ENCODE results near the gene ARHGEF1.
"Not testable (repeated sequence)": the region's sequence is repeated elsewhere in the genome, so short reads cannot be mapped to it uniquely, and the experiment has no call there.

The ARHGEF1 gene

GRCh38 chr19:41906271-41906670 lies 23.3 kb downstream of the ARHGEF1 start:
- no peak for DNase-seq

GRCh38 chr19:41906916-41907680 lies 24.1 kb downstream of the ARHGEF1 start:
- DNase-seq, result no peak

GRCh38 chr19:41907994-41908615 lies 25.1 kb downstream of the ARHGEF1 start:
- DNase-seq, result no peak

- DNase-seq, result no peak
Observed at GRCh38 chr19:41908724-41909464, 25.9 kb downstream of the ARHGEF1 start.

GRCh38 chr19:41909706-41910105 lies 26.7 kb downstream of the ARHGEF1 start:
- no peak for DNase-seq

- no peak for DNase-seq
Observed at GRCh38 chr19:41910240-41910991, 27.4 kb downstream of the ARHGEF1 start.

GRCh38 chr19:41910992-41911888 lies 28.3 kb downstream of the ARHGEF1 start:
- DNase-seq, result no peak

- DNase-seq, result no peak
Observed at GRCh38 chr19:41911889-41912731, 29.1 kb downstream of the ARHGEF1 start.

GRCh38 chr19:41912899-41913537 lies 30.0 kb downstream of the ARHGEF1 start:
- DNase-seq, result no peak

- no peak for DNase-seq
Observed at GRCh38 chr19:41913538-41914423, 30.8 kb downstream of the ARHGEF1 start.

GRCh38 chr19:41914424-41914834 lies 31.4 kb downstream of the ARHGEF1 start:
- DNase-seq, result not testable (repeated sequence)

- DNase-seq, result no peak
Observed at GRCh38 chr19:41915021-41915775, 32.2 kb downstream of the ARHGEF1 start.

- DNase-seq, result no peak
Observed at GRCh38 chr19:41915776-41916414, 32.9 kb downstream of the ARHGEF1 start.

GRCh38 chr19:41917676-41918075 lies 34.7 kb downstream of the ARHGEF1 start:
- no peak for DNase-seq

- no peak for DNase-seq
Observed at GRCh38 chr19:41918095-41918494, 35.1 kb downstream of the ARHGEF1 start.

- DNase-seq, result no peak
Observed at GRCh38 chr19:41918653-41919244, 35.8 kb downstream of the ARHGEF1 start.

GRCh38 chr19:41919948-41920712 lies 37.1 kb downstream of the ARHGEF1 start:
- DNase-seq, result no peak
